ENCODE results near the gene USHBP1. TPM values are rescaled to one million over a fixed set of nuclear protein-coding genes. Genes with fewer than 3 reads are reported as not detected.

Gene USHBP1
- total RNA-seq, 1 donor from 2014 or later, result not detected

- H3K36me3 Mint-ChIP-seq (ENCODE audit: unreplicated experiment), result no peaks in the 10 kb centered on the region
- TF ChIP-seq CTCF (IDR thresholded peaks at IDR 0.05; ENCODE audit: partially characterized antibody, unreplicated experiment), result no peak
- H3K4me3 Mint-ChIP-seq (ENCODE audit: unreplicated experiment), result peak overlapping the region; percentile 50
- peaks cover 13% of the 10 kb centered on the region for H3K27me3 Mint-ChIP-seq (ENCODE audit: unreplicated experiment)
- H3K4me1 Mint-ChIP-seq (ENCODE audit: low read depth, unreplicated experiment), result peaks cover 10% of the 10 kb centered on the region
- peak overlapping the region; percentile 89 for H3K27ac Mint-ChIP-seq (ENCODE audit: unreplicated experiment)
- peaks cover 7% of the 10 kb centered on the region for H3K9me3 Mint-ChIP-seq (ENCODE audit: unreplicated experiment)
- peak; percentile 69 for DNase-seq
These were observed 16.4 kb downstream of the USHBP1 start for GRCh38 chr19:17248011-17248776.

- Mint-ChIP-seq H3K9me3 (ENCODE audit: unreplicated experiment) (peaks cover 7% of the 10 kb centered on the region), H3K27ac (ENCODE audit: unreplicated experiment) (peak overlapping the region; percentile 99), H3K4me1 (ENCODE audit: low read depth, unreplicated experiment) (peaks cover 14% of the 10 kb centered on the region), H3K36me3 (ENCODE audit: unreplicated experiment) (no peaks in the 10 kb centered on the region), H3K4me3 (ENCODE audit: unreplicated experiment) (peak overlapping the region; percentile 82), H3K27me3 (ENCODE audit: unreplicated experiment) (peaks cover 15% of the 10 kb centered on the region)
- DNase-seq, result peak; percentile 67
- no peak for TF ChIP-seq CTCF (IDR thresholded peaks at IDR 0.05; ENCODE audit: partially characterized antibody, unreplicated experiment)
These were observed 17.7 kb downstream of the USHBP1 start for GRCh38 chr19:17246681-17247425.

GRCh38 chr19:17245535-17245984 is 19.0 kb downstream of the USHBP1 start, which contains the start of gene NR2F6:
TSS of gene NR2F6 (minus strand) at chr19:17245919. CDS start at chr19:17245220, 699 bp downstream.
- H3K9me3 Mint-ChIP-seq (ENCODE audit: unreplicated experiment), result peaks cover 7% of the 10 kb centered on the region

GRCh38 chr19:17244618-17245534 is 19.7 kb downstream of the USHBP1 start:
- TF ChIP-seq CTCF (IDR thresholded peaks at IDR 0.05; ENCODE audit: partially characterized antibody, unreplicated experiment), result no peak
- no peaks in the 10 kb centered on the region for H3K36me3 Mint-ChIP-seq (ENCODE audit: unreplicated experiment)

More at GRCh38 chr19:17245535-17245984, 19.0 kb downstream of the USHBP1 start, which contains the start of gene NR2F6:
- no peak for TF ChIP-seq CTCF (IDR thresholded peaks at IDR 0.05; ENCODE audit: partially characterized antibody, unreplicated experiment)
- Mint-ChIP-seq H3K36me3 (ENCODE audit: unreplicated experiment) (no peaks in the 10 kb centered on the region), H3K27me3 (ENCODE audit: unreplicated experiment) (peaks cover 15% of the 10 kb centered on the region), H3K4me3 (ENCODE audit: unreplicated experiment) (peak within 1 kb of the TSS; percentile 96), H3K4me1 (ENCODE audit: low read depth, unreplicated experiment) (peaks cover 15% of the 10 kb centered on the region), H3K27ac (ENCODE audit: unreplicated experiment) (peak within 1 kb of the TSS; percentile 99)
- no peak for DNase-seq

More at GRCh38 chr19:17244618-17245534, 19.7 kb downstream of the USHBP1 start:
- peaks cover 7% of the 10 kb centered on the region for H3K9me3 Mint-ChIP-seq (ENCODE audit: unreplicated experiment)
- peak overlapping the region; percentile 96 for H3K4me3 Mint-ChIP-seq (ENCODE audit: unreplicated experiment)
- peaks cover 15% of the 10 kb centered on the region for H3K27me3 Mint-ChIP-seq (ENCODE audit: unreplicated experiment)
- DNase-seq, result no peak
- H3K4me1 Mint-ChIP-seq (ENCODE audit: low read depth, unreplicated experiment), result peaks cover 17% of the 10 kb centered on the region
- H3K27ac Mint-ChIP-seq (ENCODE audit: unreplicated experiment), result peak overlapping the region; percentile 96

Measured in glutamatergic neuron (in vitro differentiated cells).